ENCODE results near the gene AKAP11.

Gene AKAP11

DNA sequence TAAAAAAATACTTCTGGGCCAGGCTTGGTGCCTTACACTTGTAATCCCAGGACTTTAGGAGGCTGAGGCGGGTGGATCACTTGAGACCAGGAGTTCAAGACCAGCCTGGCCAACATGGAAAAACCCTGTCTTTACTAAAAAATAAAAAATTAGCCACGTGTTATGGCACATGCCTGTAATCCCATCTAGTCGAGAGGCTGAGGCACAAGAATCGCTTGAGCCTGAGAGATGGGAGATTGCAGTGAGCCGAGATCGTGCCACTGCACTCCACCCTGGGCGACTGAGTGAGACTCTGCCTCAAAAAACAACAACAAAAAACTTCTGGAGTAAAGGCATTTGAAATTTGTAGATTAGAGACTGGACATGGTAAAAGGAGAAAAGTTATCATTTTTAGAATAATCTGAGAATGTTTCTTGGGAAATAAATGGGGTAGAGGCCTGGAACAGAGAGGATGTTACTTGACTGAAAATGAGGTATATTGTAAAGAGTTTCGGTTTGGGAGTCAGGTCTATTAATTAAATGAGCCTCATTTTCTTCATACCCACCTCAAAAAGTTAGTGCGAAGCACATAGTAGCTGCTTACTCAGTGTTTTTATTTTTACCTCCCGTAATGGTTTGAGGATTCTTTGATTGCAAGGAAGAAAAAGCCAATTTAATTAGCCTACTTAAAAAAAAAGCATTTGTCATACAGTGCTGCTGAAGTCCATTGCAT is 2.6 kb downstream of the AKAP11 start:
- DNase-seq: no peak

DNA sequence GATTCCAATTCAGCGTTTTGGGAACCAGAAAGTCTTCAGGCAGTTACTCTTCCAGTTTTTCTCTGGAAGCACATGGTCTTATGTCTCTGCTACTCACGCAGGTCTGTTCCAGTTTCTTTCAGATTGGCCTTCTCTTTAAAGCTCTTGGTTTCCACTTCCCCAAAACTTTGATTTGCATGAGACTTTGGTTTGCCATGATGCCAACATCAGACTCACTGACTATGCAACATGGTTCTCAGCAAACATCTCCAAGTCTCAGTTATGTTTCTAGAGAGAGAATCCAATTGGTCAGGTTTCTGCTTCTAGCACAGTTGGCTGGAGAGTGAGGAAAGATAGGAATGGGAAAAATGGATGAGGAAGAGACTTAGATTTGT is 3.1 kb downstream of the AKAP11 start:
- DNase-seq: no peak

DNA sequence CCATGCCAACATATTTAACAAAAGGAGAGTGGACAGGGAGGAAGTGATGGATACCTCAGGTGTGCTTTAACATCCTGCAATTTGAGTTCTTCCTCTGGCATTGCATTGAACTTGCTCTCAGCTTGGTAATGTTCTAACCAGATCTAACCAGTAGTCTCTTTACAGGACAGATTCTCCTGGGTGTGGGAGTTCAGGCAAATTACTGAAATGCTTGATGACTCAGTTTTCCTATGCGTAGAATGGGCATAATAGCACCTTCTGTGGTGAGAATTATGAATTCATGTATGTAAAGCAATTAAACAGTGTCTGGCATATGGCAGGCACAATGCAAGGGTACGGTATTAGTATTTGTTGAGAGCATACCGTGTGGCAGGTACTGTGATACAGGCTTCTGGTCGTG is 3.6 kb downstream of the AKAP11 start:
- no peak for DNase-seq

DNA sequence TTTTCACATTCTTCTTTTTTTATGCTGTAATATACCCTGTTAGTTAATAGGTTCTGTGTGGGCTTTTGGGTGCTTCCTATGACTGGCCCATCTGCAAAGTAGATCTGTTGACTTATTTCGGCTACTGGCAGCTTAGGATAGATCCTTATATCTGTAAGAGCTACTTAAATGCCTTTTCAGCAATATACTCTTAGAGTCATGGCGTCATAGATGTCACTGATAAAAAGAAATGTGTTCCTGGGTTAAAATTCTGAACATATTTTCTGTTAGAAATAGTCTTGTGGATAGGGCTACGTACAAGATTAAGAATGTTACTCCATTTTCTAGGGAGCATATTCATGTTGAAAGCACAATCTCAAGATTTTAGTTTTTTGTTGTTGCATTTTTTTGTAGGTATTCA is 4.7 kb downstream of the AKAP11 start:
- DNase-seq: no peak

DNA sequence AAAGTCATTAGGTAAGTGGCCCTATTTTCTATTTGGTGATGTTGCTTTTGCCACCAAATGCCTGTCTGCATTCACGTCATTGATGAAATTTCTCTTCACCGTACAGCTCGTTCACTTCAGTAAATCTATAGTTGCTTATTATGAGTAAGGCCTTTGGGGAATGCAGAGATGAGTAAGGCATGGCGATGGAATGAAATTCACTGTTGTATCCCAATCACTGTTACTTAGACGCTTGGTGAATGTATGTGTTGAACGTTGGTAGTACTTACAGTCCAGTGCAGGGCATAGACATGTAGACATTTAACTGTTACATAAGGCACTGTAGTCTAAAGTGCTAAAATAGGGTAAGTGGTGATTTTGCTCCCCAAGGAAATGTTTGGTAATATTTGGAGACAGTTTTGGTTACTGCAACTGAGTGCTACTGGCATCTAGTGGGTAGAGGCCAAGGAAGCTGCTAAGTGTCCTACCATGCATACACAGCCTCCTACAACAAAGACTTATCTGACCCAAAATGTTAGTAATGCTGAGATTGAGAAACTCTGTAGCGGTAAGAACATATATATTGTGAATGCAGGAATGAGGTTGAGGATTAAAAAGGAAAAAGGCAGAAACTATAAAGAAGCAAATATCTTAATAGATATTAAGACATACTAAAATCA is 5.8 kb downstream of the AKAP11 start:
- DNase-seq: no peak

DNA sequence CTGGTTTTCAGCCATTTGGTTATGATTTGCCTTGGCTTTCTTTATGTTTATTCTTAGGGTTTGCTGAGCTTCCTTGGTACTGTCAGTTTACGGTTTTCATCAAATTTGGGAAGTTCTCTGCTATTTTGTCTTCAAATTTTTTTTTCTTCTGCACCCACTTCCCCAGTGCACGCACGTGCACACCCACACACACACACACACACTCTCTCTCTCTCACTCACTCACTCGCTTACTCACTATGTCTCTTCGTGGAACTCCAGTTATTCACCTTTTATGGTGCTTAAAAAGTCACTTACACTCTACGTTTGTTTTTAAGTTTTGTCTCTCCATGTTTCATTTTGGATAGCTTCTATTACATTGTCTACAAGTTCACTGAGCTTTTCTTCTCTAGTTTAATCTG is 7.1 kb downstream of the AKAP11 start:
- no peak for DNase-seq

DNA sequence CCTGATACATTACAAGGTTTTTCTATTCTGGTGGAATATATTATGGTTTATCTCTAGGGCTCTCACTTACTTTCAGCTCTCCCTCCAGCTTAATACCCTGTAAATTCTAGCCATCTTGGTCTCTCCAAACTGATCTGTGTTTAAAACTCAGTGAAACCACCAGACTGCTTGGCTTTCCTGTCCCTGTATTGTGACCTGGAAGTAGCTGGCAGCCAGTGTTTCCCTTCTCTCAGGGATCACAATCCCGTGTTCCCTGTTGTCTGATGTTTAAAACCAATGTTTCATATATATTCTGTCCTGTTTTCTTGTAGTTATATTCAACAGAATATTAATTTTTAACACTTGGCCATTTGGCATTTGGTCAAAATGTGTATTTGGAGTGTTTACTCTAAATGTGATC is 8.0 kb downstream of the AKAP11 start:
- DNase-seq: peak; percentile 35

DNA sequence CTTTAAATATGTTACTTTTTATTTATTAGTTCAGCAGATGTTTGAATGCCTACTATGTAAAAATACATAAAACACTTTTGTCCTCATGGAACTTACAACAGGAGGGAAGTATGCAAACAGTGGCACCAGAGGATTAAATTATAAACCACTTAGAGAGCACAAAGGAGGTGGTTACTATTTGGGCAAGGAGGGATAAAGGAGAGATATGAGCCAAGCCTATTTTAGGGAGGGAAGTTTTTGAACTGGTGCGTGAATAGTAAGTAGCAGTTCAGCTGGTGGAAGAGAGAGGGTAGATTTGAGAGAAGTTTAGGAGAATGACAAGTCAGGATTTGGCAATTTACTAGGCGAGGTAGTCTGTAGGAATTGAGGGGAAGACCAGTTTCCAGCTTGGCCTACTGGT is 8.6 kb downstream of the AKAP11 start:
- peak; percentile 71 for DNase-seq

DNA sequence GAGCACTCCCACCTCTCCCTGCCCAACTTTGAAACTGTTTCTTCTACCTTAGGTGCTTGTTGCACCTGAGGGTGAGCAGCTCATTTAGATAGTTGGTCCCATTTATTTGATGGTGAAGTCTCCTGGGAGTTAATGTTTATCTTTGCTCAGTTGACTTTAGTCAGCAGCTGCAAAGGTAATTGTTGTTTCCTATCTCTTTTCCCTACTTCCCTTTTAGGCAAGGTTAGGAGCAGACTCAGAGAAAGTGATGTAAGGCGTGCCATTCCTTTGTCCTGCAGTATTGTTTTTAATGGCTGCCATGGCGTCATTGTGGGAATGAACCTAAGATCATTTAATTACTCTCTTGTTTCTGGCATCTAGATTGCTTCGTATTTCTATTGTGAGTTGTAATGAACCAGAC is 11.6 kb downstream of the AKAP11 start:
- no peak for DNase-seq

DNA sequence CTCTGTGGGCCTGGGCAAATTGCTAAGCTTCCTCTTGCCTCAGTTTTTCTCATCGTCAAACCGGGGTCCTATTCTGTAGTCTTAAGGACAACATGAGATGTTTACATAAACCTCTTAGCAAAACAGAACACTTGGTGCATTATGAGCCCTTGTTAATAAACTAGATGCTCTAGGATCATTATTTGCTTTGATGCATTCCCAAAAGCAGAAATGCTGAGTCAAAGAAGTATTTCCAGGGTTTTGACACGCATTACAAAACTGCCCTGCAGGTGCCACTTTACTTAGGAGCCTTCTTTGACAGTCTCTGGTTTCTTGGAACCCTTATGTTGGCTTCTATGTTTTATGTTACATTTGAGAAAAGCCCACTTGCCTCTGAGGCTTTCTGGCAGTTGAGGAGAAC is 12.1 kb downstream of the AKAP11 start:
- DNase-seq: no peak

DNA sequence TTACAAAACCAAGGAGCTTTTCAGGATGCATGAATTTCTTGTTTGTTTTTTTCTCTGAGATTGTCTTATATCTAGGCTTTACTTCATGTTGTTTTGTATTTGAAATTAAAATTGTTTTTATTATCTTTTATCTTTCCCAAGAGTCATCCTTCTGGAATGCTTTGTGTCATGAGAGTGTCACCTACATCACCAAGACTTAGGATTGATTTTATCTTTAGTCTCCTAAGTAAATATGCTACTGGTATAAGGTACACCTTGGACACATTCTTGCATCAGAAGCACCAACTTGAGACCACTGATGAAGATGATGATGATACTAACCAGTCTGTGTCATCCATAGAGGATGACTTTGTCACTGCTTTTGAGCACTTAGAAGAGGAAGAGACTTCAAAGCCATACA is 26.4 kb downstream of the AKAP11 start:
- no peak for DNase-seq

DNA sequence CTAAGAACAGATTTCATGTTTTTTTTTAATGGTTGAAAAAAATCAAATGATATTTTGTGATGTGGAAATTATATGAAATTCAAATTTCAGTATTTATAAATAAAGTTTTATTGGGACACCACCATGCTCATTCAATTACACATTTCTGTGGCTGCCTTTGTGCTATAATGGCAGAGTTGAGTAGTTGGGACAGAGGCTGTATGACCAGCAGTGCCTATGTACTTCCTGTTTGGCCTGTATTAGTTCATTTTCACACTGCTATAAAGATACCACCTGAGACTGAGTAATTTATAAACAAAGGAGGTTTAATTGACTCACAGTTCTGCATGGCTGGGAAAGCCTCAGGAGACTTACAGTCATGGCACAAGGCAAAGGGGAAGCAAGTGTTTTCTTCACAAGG is 33.6 kb downstream of the AKAP11 start:
- DNase-seq: no peak

DNA sequence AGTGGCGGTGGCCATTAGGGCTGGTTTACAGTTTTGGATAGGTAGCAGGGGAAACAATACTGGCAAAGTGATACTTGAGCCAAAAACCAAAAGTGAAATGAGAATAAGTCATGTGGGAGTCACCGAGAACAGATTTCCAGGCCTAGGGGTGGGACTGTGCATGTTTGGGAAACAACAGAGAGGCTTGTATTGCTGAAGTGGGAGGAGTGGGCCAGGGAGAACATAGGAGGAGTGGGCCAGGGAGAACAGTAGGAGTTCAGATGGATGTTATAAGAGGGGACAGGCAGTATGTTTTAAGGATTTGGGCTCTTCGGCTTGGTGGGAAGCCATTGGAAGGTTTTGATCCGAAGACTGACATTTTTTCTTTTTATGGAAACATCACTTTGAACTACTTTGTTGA is 35.5 kb downstream of the AKAP11 start:
- no peak for DNase-seq

DNA sequence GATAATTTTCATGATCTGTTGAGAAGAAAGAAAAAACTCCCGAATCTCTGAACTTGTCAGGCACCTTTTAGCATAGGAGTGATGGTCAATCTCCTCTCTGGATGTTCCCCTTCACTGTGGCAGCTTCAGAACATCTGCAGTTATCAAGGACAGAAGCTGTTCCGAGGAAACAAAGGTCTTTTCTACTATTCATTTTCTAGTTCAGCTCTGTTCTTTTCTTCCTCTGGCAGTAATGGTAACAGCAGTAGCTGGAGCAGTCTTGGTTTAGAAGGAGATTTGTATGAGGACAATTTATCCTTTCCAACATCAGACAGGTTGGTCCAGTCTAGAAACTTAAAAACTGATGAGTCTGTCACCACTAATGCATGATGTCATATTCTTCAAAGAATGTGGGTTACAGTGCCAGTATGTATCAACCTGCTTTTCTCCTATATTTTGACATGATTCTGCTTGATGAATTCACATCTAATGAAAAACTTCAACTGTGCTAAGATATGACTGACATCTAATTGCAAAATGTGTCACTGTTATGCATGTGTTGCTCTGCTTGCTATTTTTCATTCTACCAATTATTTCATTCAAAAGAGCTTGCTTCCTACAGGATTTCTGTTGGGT is 41.0 kb downstream of the AKAP11 start:
- DNase-seq: no peak

DNA sequence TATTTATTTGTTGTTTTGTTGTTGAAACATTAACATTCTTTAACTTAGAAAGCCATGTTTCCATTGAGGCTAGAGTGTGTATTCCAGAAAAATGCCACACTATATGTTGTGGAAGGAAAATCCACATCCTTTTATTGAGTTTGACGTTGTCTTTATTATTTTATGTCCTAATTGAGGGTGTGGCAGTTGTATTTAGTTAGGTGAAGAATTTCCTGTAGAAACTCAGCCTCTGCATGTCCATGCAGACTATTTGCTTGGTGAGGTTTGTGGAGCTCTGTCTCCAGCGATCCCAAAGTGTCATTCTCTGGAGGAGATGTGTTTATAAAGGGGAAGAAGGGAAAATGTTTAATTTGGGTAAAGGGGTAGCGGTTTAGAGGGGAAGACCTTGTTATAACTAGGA is 46.6 kb downstream of the AKAP11 start:
- no peak for DNase-seq

DNA sequence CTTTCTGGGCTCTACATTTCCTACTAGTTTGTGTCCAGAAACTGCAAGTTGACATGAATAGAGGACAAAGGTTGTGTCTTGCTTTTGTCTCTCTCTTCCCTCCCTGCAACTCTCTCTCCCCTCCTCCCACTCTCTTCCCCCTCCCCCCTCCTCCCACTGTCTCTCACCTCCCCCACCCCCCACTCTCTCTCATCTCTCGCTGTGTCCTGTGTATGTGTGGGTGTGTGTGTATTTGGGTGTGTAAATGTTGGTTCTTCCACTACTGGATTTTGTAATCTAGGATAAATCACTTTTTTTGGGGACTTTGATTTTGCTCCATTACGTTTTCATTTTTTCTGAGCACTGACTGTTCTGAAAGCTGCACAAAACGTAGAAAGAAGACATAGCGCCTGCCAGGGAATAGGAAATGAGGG is 48.4 kb downstream of the AKAP11 start:
- peak; percentile 13 for DNase-seq

DNA sequence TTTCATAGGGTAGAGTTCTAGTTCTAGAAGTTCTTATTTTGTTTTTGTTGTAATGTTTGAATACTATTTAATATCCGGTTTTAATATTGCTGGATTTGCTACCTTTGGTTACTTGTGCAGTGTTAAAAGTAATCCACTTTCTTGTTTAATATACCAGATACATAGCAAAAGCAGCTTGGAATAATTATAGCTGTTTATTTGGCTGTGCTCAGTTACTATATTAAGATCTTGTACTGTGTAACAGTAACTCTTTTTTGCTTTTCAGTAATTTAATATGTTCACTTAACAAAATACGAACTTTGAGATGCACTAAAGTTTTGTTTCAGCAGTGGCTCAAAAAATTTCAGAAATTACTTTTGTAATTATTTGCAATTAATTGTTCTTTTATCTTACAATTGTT is 50.9 kb downstream of the AKAP11 start:
- DNase-seq: no peak

DNA sequence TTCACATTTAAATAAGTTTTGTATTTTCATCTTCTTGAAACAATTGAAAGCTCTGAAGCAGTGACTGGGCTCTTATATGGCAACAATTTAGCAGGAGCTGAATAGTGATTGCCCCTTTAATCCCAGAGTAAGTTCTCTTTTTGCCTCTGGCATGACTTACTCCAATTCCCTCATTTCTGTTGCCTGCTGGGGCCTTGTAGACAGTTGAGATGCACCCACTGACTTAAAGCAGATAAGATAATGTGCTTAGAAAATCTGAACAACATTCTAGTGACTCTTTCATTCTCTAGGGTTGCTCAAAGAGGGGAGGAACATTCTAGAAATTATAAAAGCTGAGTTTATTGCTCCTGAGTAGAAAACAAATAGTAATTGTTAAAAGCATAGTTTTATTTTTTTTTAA is 52.8 kb downstream of the AKAP11 start:
- DNase-seq: no peak

DNA sequence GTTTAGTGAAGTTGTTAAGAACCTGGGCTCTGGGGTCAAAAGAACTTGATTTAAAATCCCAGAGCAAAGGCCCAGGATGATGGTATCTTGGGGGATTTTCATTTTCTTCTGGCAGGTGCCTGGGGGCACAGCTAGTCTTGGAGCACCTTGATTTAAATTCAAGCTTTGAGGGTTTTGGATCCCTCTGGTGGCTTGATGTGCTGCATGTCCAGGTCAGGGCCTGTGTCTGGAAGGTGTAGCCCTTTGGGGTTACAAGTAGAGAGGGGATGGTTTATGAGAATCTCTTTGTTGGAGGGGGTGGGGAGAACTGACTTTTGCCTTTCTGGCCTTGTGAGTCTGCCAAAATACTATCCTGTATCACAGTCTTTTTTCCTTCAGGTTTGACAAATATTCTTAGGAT is 55.8 kb downstream of the AKAP11 start:
- DNase-seq: no peak

DNA sequence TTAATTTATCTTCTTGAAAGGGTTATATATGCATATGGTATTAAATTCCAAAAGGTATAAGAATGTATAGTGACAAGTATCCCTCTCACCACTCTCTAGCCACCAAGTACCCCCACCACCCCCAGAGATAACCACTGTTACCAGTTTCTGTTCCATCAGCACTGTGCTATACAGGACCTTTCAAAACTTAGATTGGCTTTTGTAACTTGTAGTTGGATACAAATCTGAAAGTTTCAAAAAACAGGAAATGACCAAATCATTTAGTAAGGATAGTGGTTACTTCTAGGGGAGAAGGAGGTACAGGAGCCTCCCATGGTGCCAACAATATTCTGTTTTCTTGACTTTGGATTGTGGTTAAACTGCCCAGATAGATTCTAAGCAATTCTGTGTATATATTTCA is 56.7 kb downstream of the AKAP11 start:
- no peak for DNase-seq

DNA sequence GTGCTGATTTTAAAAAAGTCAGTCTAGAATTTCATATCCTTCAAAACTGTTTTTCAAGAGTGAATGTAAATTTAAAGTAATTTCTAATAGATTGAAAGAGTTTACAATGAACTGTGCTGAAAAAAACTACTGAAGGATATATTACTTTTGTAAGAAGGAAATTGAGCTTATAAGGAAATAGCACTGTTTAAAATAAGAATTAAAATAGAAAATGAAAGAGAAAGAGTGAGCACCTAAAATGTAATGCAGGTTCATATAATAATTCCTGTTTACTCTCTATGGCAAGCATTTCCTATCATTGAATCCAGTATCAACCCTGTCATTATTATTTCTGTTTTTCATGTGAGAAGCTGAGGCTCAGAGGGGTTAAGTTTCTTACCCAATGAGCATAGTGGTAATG is 57.3 kb downstream of the AKAP11 start:
- DNase-seq: no peak

DNA sequence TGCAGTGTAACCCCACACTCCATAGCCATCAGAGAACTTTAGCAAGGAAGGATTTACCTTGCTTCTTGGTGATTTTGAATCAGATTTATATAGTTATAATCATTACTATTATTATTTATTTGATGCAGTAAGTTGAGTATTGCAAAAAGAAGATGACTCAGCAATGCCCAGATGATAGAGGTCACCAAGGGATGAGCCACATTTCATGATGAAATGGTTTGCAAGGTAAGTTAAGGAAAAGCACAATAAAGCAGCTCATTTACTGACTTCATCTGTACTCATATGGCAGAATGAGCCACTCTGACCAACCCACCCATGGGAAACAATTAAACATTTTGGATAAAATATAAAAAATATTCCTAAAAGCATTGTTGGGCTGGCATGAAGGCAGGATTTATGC is 59.1 kb downstream of the AKAP11 start:
- no peak for DNase-seq

DNA sequence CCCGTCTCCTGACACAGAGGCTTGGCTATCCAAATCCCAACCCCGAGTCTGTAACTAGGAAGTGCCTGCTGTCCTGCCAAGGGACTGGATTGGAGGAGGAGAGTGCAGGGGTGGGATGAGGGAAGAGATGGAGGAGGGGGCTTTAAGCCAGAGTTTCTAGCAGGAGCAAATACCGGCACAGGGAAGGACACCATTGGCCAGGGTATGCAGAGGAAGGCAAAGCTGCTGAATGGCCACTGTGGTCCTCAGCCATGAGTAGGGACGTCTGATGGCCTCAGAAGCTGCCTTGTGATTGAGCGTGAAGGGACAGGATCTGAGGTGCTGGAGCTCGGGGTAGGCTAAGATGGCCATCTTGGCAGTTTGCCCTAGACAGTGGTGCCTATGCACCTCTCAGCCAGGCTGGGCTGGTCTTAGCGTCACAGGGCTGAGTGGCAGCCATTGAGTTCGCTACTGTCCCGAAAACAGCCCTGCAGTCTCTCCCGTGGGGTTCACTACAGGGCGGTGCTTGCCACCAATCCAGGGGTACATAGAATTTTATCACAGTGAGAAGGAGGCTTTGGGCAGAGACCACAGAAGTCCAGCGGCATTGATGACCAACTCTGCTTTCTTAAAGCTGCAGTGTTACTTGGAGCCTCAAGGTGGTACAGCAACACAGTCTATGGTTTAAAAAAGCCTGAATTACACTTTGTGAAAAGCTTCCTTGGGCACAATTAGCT is 61.8 kb downstream of the AKAP11 start:
- peak; percentile 65 for DNase-seq

DNA sequence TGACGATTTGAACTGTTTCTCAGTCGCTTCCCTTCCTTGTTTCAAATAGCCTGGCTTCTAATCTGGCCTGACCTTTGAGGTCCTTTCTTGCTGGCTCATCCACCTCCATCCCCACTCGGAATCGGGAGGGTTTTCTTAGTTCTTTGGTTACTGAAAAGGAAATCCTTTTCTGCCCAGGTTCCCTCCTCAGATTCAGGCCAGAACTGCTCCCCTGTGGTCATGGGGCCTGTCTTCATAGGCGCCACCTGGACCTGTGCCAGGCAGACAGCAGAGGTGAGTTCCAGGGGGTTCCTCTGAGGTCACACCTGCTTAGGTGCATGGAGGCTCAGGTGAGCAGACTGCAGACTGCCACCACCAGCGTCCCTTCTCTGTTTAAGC is 62.4 kb downstream of the AKAP11 start:
- DNase-seq: no peak

Measured in NCI-H82 (cell line).